ENCODE data around the gene FKBP5.

FKBP5 gene

DNA sequence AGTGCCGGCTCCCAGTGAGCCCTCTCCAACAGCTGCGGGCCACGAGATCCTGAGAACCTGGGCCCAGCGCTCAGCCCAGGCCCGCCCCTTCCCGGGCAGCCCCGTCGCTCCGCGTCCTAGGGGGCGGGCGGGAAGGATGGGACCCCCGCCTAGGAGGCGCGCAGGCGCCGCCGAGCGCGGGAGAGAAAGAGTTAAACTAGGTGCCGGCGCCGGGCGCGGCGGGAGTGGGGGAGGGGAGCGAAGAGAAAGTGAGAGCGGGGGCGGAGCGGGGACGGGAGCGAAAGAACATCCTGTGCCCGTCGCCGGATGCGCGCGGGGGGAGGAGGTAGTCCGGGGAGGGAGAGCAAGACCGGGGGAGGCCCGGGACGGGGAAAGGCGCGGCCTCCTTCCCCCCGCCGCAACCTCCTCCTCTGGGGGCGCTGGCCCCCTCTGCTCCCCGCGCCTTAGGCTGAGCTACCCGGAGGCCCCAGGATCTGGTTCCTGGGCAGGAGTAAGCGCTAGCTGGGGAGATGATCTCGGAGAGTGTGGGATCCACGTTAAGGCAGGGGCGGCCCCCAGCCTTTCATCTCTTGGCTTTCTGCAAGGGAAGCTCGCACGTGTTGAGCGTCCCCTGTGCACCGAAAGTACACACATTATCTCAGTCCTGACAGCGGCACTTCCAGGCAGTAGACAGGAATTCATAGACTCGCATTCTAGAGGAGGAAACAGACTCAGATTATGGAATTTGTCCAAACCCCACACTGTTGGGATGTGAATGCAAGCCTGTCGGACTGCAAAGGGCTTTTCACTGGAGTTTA is 43.2 kb upstream of the FKBP5 start:
- H3K36me3 ChIP-seq (replicated peaks in 1 of 2; ENCODE audit: control insufficient read depth in 2 of 2, insufficient read depth in 2 of 2, low read length in 2 of 2) = no peaks in the 10 kb centered on the region

DNA sequence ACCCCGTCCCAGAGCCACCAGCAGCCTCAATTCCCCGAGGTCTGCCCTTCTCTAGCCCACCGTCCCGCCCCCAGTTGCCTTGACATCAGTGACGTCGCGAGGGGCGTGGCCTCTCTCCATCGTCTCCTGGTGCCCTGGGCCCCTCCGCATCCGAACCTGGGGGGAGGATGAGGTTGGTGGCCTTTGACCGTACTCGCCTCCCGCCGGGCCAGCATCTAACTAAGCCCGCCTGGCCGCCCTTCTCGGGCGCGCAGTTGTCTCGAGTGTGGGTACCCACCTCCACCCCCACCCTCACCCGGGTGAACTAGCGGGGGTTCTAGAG is 42.7 kb upstream of the FKBP5 start:
- H3K23ac ChIP-seq (ENCODE audit: low read depth, low read length, poor library complexity) = peak overlapping the region; percentile 40
- no peaks in the 10 kb centered on the region for H3K27me3 ChIP-seq (ENCODE audit: control insufficient read depth in 3 of 3, insufficient read depth in 3 of 3, low read depth in 1 of 3, low read length in 3 of 3)
- H3K4ac ChIP-seq (ENCODE audit: low read length) = no peak overlapping the region
- no peak overlapping the region for H4K8ac ChIP-seq (ENCODE audit: low read depth, low read length)
- H3K4me1 ChIP-seq (ENCODE audit: control insufficient read depth in 2 of 2, insufficient read depth in 1 of 2, low read depth in 1 of 2, low read length in 2 of 2) = peaks cover 34 to 35% of the 10 kb centered on the region in 2 donors
- peak overlapping the region; percentile 67 to 83 for H3K4me3 ChIP-seq (ENCODE audit: low read length in 2 of 2)
- H4K91ac ChIP-seq (ENCODE audit: low read depth, low read length, poor library complexity) = peak overlapping the region; percentile 98
- WGBS, 2 donors (ENCODE audit: extremely low coverage in 2 of 2, insufficient read length in 2 of 2, insufficient replicate concordance in 1 of 2) = no CpG with 5 or more reads among the region's 23 CpGs
- no peak overlapping the region for H3K14ac ChIP-seq (ENCODE audit: low read length)
- no peaks in the 10 kb centered on the region for H3K9me3 ChIP-seq (replicated peaks in 1 of 2; ENCODE audit: control insufficient read depth in 2 of 2, insufficient read depth in 1 of 2, low read depth in 1 of 2, low read length in 2 of 2)
- H3K4me2 ChIP-seq (ENCODE audit: insufficient read depth, low read length, poor library complexity, severe bottlenecking) = peak overlapping the region; percentile 90
- DNase-seq (ENCODE audit: low spot score) = peak; percentile 94
- no peaks in the 10 kb centered on the region for H3K79me1 ChIP-seq (ENCODE audit: low read depth, low read length)
- peak overlapping the region; percentile 89 for H2BK120ac ChIP-seq (ENCODE audit: low read depth, low read length)
- no peak overlapping the region for H2BK12ac ChIP-seq (ENCODE audit: low read length)
- H3K36me3 ChIP-seq (replicated peaks in 1 of 2; ENCODE audit: control insufficient read depth in 2 of 2, insufficient read depth in 2 of 2, low read length in 2 of 2) = no peaks in the 10 kb centered on the region
- H2AK5ac ChIP-seq (ENCODE audit: low read depth, low read length) = no peak overlapping the region
- H2BK15ac ChIP-seq (ENCODE audit: low read length) = peak overlapping the region; percentile 55
- peak overlapping the region; percentile 98 for H3K18ac ChIP-seq (ENCODE audit: low read length)
- peak overlapping the region; percentile 65 for H3K9ac ChIP-seq (ENCODE audit: low read depth, low read length, poor library complexity)
- H3K27ac ChIP-seq (replicated peaks; ENCODE audit: low read length) = peak overlapping the region; percentile 97
- peak overlapping the region; percentile 93 for H2AFZ ChIP-seq (ENCODE audit: low read length)
- H2BK5ac ChIP-seq (ENCODE audit: low read length) = peak overlapping the region; percentile 99

More for the DNA sequence above, 43.2 kb upstream of the FKBP5 start:
- Histone ChIP-seq H4K8ac (ENCODE audit: low read depth, low read length) (no peak overlapping the region), H2AFZ (ENCODE audit: low read length) (peak overlapping the region; percentile 93), H3K4me2 (ENCODE audit: insufficient read depth, low read length, poor library complexity, severe bottlenecking) (peak overlapping the region; percentile 90), H3K18ac (ENCODE audit: low read length) (peak overlapping the region; percentile 98), H3K4me3 (ENCODE audit: low read length in 2 of 2) (peak overlapping the region; percentile 67 to 83), H3K14ac (ENCODE audit: low read length) (no peak overlapping the region), H2BK12ac (ENCODE audit: low read length) (no peak overlapping the region), H3K9me3 (replicated peaks in 1 of 2; ENCODE audit: control insufficient read depth in 2 of 2, insufficient read depth in 1 of 2, low read depth in 1 of 2, low read length in 2 of 2) (no peaks in the 10 kb centered on the region), H3K9ac (ENCODE audit: low read depth, low read length, poor library complexity) (peak overlapping the region; percentile 85), H3K23ac (ENCODE audit: low read depth, low read length, poor library complexity) (peak overlapping the region; percentile 40), H3K4ac (ENCODE audit: low read length) (no peak overlapping the region), H2BK5ac (ENCODE audit: low read length) (peak overlapping the region; percentile 99), H4K91ac (ENCODE audit: low read depth, low read length, poor library complexity) (peak overlapping the region; percentile 98), H2AK5ac (ENCODE audit: low read depth, low read length) (no peak overlapping the region), H3K27ac (replicated peaks; ENCODE audit: low read length) (peak overlapping the region; percentile 97), H3K4me1 (ENCODE audit: control insufficient read depth in 2 of 2, insufficient read depth in 1 of 2, low read depth in 1 of 2, low read length in 2 of 2) (peaks cover 29% of the 10 kb centered on the region in 2 donors), H2BK15ac (ENCODE audit: low read length) (peak overlapping the region; percentile 76), H3K27me3 (ENCODE audit: control insufficient read depth in 3 of 3, insufficient read depth in 3 of 3, low read depth in 1 of 3, low read length in 3 of 3) (no peaks in the 10 kb centered on the region), H3K79me1 (ENCODE audit: low read depth, low read length) (no peaks in the 10 kb centered on the region), H2BK120ac (ENCODE audit: low read depth, low read length) (peak overlapping the region; percentile 89)
- peak; percentile 89 for DNase-seq (ENCODE audit: low spot score)
- no CpG with 5 or more reads among the region's 61 CpGs for WGBS, 2 donors (ENCODE audit: extremely low coverage in 2 of 2, insufficient read length in 2 of 2, insufficient replicate concordance in 1 of 2)

DNA sequence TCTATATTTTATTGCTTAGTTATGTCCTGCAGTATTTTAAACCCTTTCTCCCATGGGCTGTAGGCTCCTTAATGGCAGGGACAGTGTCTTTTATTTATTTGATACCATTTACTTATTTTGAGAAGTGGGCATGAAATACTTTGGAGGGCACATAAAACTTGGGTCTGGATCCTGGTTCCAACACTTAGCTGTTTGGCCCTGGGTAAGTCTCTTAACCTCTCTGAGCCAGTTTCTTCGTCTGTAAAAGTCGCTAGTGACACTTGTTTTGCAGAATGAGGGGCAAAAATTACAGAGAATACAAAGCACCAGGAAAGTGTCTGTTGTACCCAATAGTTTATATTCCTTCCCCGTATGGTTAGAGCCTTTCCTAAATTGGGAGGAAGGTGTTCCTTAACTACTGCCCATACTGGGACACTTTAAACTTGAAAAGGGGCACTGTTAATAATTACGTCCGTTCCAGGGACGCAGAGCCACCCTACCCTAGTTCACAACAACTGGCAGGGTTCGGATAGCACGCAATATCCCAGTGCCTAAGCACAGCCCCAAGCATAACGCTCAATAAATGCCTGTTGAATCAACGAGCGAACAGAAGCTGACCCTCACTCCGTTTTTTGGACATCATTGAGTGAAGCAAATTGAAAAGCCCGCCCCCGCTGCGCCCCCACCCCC is 42.2 kb upstream of the FKBP5 start:
- no peaks in the 10 kb centered on the region for H3K79me1 ChIP-seq (ENCODE audit: low read depth, low read length)
- H3K4me3 ChIP-seq (ENCODE audit: low read length in 2 of 2) = peak overlapping the region; percentile 67 to 71
- H3K4ac ChIP-seq (ENCODE audit: low read length) = no peak overlapping the region
- H3K36me3 ChIP-seq (replicated peaks in 1 of 2; ENCODE audit: control insufficient read depth in 2 of 2, insufficient read depth in 2 of 2, low read length in 2 of 2) = no peaks in the 10 kb centered on the region
- H2AFZ ChIP-seq (ENCODE audit: low read length) = peak overlapping the region; percentile 70
- peak overlapping the region; percentile 90 for H3K4me2 ChIP-seq (ENCODE audit: insufficient read depth, low read length, poor library complexity, severe bottlenecking)
- no peak overlapping the region for H3K23ac ChIP-seq (ENCODE audit: low read depth, low read length, poor library complexity)
- H3K9ac ChIP-seq (ENCODE audit: low read depth, low read length, poor library complexity) = peak overlapping the region; percentile 66
- no peak overlapping the region for H2BK120ac ChIP-seq (ENCODE audit: low read depth, low read length)
- H3K27ac ChIP-seq (replicated peaks; ENCODE audit: low read length) = peak overlapping the region; percentile 81
- DNase-seq (ENCODE audit: low spot score) = no peak
- no peak overlapping the region for H4K8ac ChIP-seq (ENCODE audit: low read depth, low read length)
- WGBS, 2 donors (ENCODE audit: extremely low coverage in 2 of 2, insufficient read length in 2 of 2, insufficient replicate concordance in 1 of 2) = no CpG with 5 or more reads among the region's 15 CpGs
- H3K4me1 ChIP-seq (ENCODE audit: control insufficient read depth in 2 of 2, insufficient read depth in 1 of 2, low read depth in 1 of 2, low read length in 2 of 2) = peaks cover 39 to 40% of the 10 kb centered on the region in 2 donors
- no peak overlapping the region for H2BK12ac ChIP-seq (ENCODE audit: low read length)
- no peak overlapping the region for H3K14ac ChIP-seq (ENCODE audit: low read length)
- H2BK5ac ChIP-seq (ENCODE audit: low read length) = peak overlapping the region; percentile 99
- H2BK15ac ChIP-seq (ENCODE audit: low read length) = no peak overlapping the region
- peaks cover 0 to 2% (median 0%) of the 10 kb centered on the region in 3 experiments for H3K27me3 ChIP-seq (ENCODE audit: control insufficient read depth in 3 of 3, insufficient read depth in 3 of 3, low read depth in 1 of 3, low read length in 3 of 3)
- no peak overlapping the region for H4K91ac ChIP-seq (ENCODE audit: low read depth, low read length, poor library complexity)
- H3K9me3 ChIP-seq (replicated peaks in 1 of 2; ENCODE audit: control insufficient read depth in 2 of 2, insufficient read depth in 1 of 2, low read depth in 1 of 2, low read length in 2 of 2) = no peaks in the 10 kb centered on the region
- H3K18ac ChIP-seq (ENCODE audit: low read length) = peak overlapping the region; percentile 83
- no peak overlapping the region for H2AK5ac ChIP-seq (ENCODE audit: low read depth, low read length)

- H3K4me2 ChIP-seq (ENCODE audit: insufficient read depth, low read length, poor library complexity, severe bottlenecking) = no peak overlapping the region
- peaks cover 41 to 45% of the 10 kb centered on the region in 2 donors for H3K4me1 ChIP-seq (ENCODE audit: control insufficient read depth in 2 of 2, insufficient read depth in 1 of 2, low read depth in 1 of 2, low read length in 2 of 2)
- no peaks in the 10 kb centered on the region for H3K9me3 ChIP-seq (replicated peaks in 1 of 2; ENCODE audit: control insufficient read depth in 2 of 2, insufficient read depth in 1 of 2, low read depth in 1 of 2, low read length in 2 of 2)
- no peak overlapping the region for H2AFZ ChIP-seq (ENCODE audit: low read length)
- H3K36me3 ChIP-seq (replicated peaks in 1 of 2; ENCODE audit: control insufficient read depth in 2 of 2, insufficient read depth in 2 of 2, low read length in 2 of 2) = no peaks in the 10 kb centered on the region
- no CpG with 5 or more reads among the region's 2 CpGs for whole genome bisulfite sequencing, 2 donors (ENCODE audit: extremely low coverage in 2 of 2, insufficient read length in 2 of 2, insufficient replicate concordance in 1 of 2)
- no peak overlapping the region for H2BK120ac ChIP-seq (ENCODE audit: low read depth, low read length)
- H3K4me3 ChIP-seq (ENCODE audit: low read length in 2 of 2) = no peak overlapping the region
- H3K18ac ChIP-seq (ENCODE audit: low read length) = no peak overlapping the region
- H3K79me1 ChIP-seq (ENCODE audit: low read depth, low read length) = no peaks in the 10 kb centered on the region
- no peak overlapping the region for H3K4ac ChIP-seq (ENCODE audit: low read length)
- no peak overlapping the region for H2BK15ac ChIP-seq (ENCODE audit: low read length)
- no peak for DNase-seq (ENCODE audit: low spot score)
- H3K14ac ChIP-seq (ENCODE audit: low read length) = no peak overlapping the region
- no peak overlapping the region for H2BK5ac ChIP-seq (ENCODE audit: low read length)
- peaks cover 0 to 5% (median 0%) of the 10 kb centered on the region in 3 experiments for H3K27me3 ChIP-seq (ENCODE audit: control insufficient read depth in 3 of 3, insufficient read depth in 3 of 3, low read depth in 1 of 3, low read length in 3 of 3)
- H3K27ac ChIP-seq (replicated peaks; ENCODE audit: low read length) = no peak overlapping the region
- H4K8ac ChIP-seq (ENCODE audit: low read depth, low read length) = no peak overlapping the region
- peak overlapping the region; percentile 51 for H2BK12ac ChIP-seq (ENCODE audit: low read length)
- no peak overlapping the region for H3K9ac ChIP-seq (ENCODE audit: low read depth, low read length, poor library complexity)
- no peak overlapping the region for H2AK5ac ChIP-seq (ENCODE audit: low read depth, low read length)
- no peak overlapping the region for H3K23ac ChIP-seq (ENCODE audit: low read depth, low read length, poor library complexity)
- H4K91ac ChIP-seq (ENCODE audit: low read depth, low read length, poor library complexity) = no peak overlapping the region
Measured at GRCh38 chr6:35729722-35730121, 41.0 kb upstream of the FKBP5 start.

All from neuronal stem cell (in vitro differentiated cells).